Posterior cingulate gyrus (tissue), 11 donors: Measurements from ENCODE around the gene APOC1.
"Not testable (repeated sequence)": the region's sequence is repeated elsewhere in the genome, so short reads cannot be mapped to it uniquely, and the experiment has no call there.

Source experiments
- DNase-seq, 10 donors: peaks; one replicate each; pipeline versions ENCODE4 v3.0.0 to v3.0.0-alpha.2; 2020 to 2021; ENCODE audit warnings: mixed read lengths in 3 of 10
- intact Hi-C: fragments of 100-400 bp; cut with DNase I; formaldehyde crosslinking; loops from one replicate; pipeline ENCODE4 v1.15.1; 2023

The APOC1 gene

DNA sequence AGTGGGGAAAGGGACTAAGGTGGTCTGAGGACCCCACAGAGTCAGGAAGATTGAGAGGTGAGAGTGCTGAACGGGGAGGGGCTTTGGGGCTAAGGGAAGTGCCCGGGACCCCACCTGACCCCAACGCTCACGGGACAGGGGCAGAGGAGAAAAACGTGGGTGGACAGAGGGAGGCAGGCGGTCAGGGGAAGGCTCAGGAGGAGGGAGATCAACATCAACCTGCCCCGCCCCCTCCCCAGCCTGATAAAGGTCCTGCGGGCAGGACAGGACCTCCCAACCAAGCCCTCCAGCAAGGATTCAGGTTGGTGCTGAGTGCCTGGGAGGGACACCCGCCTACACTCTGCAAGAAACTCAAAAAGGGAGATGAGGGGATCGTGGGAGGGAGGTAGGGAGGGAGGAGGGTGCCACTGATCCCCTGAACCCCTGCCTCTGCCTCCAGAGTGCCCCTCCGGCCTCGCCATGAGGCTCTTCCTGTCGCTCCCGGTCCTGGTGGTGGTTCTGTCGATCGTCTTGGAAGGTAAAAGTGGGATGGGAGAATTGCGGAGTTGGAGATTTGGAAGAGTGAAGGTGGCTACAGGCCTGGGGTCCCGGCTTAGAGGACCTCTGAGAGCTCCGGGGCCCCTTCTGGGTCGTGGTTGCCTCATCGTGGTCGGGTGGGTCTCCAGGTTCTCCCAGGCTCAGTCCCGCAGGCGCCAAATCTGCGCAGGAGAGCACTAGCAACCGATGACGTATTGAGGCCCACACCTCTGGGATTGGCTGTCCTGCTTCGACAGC lies at the start of gene APOC1:
APOC1 (plus strand) TSS at position 176 of the 774 bp plus-strand sequence; CDS start at position 460, 284 bp downstream.
- intact Hi-C loops, result not testable (repeated sequence)
- DNase-seq, result peak; percentile 61 to 97 (median 84)

DNA sequence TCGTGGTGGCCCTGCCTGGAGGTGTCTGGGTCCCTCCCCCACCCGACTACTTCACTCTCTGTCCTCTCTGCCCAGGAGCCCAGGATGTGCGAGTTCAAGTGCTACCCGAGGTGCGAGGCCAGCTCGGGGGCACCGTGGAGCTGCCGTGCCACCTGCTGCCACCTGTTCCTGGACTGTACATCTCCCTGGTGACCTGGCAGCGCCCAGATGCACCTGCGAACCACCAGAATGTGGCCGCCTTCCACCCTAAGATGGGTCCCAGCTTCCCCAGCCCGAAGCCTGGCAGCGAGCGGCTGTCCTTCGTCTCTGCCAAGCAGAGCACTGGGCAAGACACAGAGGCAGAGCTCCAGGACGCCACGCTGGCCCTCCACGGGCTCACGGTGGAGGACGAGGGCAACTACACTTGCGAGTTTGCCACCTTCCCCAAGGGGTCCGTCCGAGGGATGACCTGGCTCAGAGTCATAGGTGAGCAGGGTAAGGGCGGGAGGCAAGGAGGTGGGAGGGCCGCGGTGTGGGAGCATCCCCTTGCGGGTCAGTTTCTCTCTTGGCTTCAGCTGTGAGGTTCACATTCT lies 49.1 kb upstream of the APOC1 start:
- DNase-seq, result peak in 1 of 10 donors; percentile 17
- intact Hi-C loops, result no loop called here

DNA sequence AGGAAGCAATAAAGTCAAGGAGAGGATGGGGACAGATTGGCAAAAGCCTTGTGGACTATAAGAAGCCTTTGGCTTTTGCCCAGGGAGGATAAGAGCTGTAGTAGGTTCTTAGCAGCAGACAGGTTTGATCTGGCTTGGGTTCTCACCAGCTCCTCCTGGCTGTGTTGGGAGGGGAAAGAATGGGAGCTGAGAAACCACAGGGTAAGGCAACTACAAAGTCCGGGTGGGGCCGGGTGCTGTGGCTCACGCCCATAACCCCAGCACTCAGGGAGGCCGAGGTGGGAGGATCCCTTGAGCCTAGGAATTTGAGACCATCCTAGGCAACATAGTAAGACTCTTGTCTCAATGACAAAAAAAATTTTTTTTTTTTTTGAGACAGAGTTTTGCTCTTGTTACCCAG lies 47.7 kb upstream of the APOC1 start:
- DNase-seq, result no peak
- intact Hi-C loops, result no loop called here

DNA sequence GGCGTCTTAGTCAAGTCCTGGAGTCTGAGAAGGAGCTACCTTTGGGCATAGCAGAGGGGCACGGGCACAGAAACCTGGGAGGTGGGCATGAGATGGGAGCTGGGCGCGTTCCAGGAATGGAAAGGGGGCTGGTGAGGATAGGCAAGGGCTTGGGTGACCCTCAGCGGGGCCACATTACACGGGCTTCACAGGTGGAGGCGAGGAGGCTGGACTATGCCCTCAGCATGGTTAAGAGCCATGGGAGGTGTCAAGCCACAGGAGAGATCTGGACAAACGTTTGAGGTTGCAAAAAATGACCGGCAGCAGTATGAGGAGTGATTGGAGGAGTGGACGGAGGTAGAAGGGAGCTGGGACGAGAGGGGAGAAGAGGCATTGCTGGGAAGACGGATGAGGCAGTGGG lies 46.8 kb upstream of the APOC1 start:
- intact Hi-C loops, result no loop called here
- DNase-seq, result no peak

DNA sequence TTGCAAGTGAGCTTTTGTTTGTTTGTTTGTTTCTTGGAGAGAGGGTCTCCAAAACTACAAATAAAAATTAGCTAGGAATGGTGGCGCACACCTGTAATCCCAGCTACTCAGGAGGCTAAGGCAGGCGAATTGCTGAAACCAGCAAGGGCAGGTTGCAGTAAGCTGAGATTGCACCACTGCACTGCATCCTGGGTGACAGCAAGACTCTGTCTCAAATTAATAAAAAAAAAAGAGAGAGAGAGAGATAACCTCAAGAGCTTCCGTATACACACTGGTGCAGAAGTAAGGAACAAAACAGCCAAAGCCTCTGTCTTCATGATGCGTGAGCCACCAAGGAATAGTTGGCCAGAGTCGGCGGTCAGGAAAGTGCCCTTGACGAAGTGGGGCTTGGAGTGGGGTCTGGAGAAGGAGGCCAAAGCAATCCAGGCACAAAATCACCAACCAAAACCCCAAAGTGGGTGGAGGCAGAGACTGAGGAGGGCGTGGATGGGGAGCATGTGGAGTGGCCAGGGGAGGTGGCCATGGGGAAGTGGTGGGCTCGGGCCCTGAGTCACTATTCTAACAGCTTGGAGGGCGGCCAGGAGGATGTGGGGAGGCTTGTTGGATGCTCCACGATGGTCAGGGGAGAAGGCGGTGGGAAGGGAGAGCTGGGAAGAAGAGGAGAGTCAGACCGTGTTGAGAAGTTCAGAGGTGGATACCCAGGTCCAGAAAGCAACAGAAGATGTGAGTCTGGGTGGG lies 44.5 kb upstream of the APOC1 start:
- intact Hi-C loops, result no loop called here
- no peak for DNase-seq

DNA sequence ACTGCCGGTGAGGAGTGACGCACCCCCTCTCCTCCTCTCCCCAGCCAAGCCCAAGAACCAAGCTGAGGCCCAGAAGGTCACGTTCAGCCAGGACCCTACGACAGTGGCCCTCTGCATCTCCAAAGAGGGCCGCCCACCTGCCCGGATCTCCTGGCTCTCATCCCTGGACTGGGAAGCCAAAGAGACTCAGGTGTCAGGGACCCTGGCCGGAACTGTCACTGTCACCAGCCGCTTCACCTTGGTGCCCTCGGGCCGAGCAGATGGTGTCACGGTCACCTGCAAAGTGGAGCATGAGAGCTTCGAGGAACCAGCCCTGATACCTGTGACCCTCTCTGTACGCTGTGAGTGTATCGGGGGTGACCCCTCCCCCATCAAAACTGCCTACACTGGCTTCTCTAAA lies 42.6 kb upstream of the APOC1 start:
- intact Hi-C loops, result no loop called here
- DNase-seq, result no peak

DNA sequence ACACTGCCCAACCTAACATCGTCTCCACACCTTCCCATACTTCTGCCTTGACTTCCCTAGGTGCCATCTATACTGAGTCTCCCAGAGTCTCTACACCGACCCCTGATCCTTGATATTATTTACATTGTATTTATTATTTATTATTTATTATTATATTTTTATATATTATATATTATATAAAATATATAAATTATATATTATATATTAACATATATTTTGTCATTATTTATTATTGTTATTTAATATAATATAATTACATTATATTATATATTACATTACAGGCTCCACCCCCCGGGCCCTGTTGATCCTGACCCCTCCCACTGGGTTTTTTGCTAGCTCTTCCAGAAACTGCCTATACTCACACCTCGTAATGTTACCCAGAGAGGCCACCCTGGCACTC lies 41.7 kb upstream of the APOC1 start:
- intact Hi-C loops, result no loop called here
- DNase-seq, result no peak

DNA sequence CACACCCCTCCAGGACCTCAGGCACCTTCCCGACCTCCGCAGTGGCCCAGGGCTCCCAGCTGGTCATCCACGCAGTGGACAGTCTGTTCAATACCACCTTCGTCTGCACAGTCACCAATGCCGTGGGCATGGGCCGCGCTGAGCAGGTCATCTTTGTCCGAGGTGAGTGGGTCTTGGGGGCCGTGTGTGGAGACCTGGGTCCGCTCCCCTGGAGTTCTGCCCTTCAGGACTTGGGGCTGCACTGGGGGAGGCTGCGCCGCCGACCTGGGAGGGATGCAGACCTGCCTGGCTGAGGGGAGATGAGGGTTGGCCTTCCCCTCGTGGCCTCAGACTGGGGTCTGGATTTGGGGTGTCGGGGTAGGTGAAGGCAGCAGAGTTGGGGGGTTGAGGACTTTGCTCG lies 40.1 kb upstream of the APOC1 start:
- DNase-seq, result no peak
- intact Hi-C loops, result no loop called here

DNA sequence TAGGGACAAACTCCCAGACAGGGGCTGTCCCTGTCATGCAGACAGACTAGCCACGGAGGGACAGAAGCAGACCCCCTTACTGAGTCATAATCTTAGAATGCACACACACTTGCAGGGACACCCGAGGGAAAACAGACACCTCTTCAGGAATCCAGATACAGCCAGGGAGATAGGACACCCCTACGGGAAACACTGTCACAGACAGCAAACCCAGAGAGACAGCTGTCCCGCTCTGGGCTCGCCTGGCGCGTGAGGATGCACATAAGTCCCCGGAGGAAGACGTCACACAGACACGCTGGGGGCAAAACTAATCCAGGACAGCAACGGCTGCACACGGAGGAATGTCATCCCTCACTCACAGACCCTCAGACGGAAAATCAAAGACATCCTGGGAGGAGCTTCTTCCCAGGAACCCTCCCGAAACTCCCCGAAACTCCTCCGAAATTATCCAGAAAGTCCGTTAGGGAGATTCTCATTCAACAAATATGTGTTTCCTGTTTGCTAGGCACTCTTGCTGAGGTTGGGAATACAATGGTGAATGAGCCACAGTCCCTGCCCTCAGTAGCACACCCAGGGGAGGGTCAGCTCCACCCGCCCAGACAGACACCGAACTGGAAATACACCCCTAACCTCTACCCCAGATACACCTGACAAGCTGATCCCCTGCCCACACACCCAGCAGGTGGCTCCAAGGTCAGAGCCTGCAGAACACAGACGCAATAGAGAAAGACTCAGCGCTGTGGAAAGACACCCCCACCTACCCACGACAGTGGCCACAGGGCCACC lies 38.5 kb upstream of the APOC1 start:
- intact Hi-C loops, result no loop called here

DNA sequence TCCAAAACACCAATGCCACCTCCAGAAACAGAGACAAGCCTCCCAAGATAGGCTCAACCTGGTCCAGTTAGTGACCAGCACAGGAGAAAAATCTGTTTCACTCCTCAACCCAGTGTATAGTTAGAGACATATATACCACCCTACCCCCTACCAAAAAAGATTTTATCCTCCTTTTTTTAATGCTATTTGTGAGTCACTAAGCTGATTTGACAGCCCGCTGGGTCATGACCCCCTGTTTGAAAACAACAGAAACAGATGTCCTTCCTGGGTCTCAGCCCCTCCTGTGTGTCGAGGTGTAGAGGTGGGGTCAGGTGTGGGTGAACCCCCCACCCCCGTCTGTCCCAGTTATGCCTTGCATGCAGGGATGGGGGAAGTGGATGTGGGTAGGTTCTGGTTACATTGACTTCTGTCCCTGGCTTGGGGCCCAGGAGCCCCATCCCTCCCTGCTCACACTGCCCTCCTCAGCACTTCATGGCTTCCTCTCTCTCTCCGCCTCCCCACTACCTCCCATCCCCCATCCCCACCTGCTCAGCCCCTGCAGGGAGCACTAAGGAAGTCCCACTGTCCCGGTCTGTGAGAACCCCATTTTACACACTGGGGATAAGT lies 37.4 kb upstream of the APOC1 start:
- intact Hi-C loops, result no loop called here
- DNase-seq, result no peak

More for the DNA sequence above, 38.5 kb upstream of the APOC1 start:
- no peak for DNase-seq

DNA sequence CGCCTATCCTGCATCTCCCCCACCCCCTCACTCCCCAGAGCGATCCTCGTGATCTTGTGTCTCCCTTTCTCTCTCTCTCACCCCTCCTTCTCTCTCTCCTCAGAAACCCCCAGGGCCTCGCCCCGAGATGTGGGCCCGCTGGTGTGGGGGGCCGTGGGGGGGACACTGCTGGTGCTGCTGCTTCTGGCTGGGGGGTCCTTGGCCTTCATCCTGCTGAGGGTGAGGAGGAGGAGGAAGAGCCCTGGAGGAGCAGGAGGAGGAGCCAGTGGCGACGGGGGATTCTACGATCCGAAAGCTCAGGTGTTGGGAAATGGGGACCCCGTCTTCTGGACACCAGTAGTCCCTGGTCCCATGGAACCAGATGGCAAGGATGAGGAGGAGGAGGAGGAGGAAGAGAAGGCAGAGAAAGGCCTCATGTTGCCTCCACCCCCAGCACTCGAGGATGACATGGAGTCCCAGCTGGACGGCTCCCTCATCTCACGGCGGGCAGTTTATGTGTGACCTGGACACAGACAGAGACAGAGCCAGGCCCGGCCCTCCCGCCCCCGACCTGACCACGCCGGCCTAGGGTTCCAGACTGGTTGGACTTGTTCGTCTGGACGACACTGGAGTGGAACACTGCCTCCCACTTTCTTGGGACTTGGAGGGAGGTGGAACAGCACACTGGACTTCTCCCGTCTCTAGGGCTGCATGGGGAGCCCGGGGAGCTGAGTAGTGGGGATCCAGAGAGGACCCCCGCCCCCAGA lies 36.1 kb upstream of the APOC1 start:
- DNase-seq, result no peak
- intact Hi-C loops, result no loop called here

DNA sequence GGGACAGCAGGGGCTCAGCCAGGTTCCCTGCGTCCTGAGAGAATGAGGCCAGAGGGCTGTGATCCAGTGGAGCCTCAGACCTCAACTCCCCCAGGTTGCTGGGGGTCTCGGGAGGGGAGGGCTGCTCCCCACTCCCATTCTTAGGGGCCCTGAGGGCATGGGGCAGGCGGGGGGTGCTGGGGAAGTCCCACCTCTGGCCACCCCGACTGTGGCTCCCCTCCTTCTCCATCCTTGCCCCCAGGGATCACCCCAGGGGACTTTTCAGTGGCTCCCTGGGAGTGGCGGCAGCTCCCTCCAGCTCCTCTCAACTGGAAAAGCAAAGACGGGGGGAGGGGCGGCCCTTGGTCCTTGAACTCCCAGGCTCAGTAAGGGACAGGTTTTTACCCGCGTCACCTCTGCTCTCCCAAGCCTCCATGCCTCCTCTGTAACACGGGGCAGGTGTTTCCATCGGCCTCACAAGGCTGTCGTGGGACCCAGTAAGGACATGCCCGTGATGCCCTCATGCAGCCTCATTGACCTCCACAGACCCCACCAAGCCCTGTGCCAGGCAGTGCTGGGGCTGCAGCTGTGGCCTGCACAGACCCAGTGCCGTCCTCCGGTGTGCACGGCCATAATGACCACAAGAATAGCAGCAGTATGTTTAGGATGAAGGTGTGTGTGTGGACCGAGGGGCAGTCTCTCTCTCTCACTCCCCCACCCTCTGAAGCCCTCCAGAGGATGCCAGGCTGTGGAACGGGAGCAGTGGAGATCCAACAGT lies 34.9 kb upstream of the APOC1 start:
- intact Hi-C loops, result no loop called here
- DNase-seq, result no peak

DNA sequence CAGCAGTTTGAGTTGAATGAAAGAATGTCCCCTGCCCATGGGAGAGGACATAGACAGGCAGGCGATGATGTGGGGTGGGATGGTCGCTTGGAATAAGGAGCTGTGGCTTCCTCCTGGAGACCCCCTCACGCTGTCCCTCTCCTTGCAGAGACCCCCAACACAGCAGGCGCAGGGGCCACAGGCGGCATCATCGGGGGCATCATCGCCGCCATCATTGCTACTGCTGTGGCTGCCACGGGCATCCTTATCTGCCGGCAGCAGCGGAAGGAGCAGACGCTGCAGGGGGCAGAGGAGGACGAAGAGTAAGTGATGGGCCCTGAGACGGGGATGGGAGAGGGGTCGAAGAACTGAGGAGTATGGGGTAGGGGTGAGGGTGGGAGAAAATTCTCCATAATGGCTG lies 32.3 kb upstream of the APOC1 start:
- intact Hi-C loops, result no loop called here
- DNase-seq, result no peak

DNA sequence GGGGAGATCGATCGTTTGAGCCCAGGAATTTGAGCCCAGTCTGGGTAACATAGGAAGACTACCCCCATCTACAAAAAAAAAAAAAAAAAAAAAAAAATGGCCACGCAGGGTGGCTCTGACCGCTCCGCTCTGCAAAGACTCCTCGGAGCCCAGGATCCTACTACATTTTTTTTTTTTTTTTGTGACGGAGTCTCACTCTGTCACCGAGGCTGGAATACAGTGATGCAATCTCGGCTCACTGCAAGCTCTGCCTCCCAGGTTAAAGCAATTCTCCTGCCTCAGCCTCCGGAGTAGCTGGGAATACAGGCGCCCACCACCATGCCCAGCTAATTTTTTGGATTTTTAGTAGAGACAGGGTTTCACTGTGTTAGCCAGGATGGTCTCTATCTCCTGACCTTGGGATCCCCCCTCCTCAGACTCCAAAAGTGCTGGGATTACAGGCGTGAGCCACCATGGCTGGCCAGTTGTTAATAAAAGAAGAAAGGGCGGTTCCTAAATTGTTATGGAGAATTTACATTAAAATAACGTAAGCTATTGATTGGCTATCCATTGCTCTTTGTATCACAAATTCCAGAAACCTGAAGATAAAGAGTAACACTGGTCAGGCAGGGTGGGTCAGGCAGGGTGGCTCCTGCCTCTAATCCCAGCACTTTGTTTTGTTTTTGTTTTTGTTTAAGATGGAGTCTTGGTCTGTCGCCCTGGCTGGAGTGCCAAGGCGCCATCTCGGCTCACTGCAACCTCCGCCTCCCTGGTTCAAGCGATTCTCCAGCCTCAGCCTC lies 31.6 kb upstream of the APOC1 start:
- DNase-seq, intact Hi-C loops: not testable (repeated sequence)

DNA sequence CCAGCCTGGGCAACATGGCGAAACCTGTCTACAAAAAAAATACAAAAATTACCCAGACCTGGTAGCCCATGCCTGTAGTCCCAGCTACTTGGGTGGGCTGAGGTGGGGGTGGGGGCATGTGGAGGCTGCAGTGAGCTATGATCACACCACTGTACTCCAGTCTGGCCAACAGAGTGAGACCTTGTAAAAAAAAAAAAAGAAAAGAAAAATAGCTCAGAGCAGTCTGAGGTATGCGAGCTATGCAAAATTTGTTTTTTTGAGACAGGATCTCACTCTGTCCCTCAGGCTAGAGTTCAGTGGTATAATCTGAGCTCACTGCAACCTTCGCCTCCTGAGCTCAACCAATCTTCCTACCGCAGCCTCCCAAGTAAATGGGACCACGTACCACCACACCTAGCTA lies 30.5 kb upstream of the APOC1 start:
- intact Hi-C loops, result no loop called here
- DNase-seq, result no peak

DNA sequence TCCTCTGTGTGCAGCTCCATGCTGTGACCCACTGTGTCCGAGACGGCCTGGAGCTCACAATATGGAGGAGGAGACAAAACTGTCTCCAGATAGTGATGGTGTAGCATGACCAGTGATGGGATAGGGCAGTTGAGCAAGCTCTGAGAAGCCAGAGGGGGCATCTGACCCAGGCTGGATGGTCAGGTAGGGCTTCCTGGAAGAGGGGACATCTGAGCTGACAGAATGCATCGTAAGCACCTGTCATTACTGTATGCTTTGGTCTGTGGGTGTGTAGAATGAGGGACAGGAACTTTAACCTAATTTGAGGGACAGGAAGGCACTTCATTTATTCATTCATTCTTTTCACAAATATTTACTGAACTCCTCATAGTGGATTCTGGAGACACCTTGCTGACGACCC lies 29.8 kb upstream of the APOC1 start:
- DNase-seq, result no peak
- intact Hi-C loops, result no loop called here

DNA sequence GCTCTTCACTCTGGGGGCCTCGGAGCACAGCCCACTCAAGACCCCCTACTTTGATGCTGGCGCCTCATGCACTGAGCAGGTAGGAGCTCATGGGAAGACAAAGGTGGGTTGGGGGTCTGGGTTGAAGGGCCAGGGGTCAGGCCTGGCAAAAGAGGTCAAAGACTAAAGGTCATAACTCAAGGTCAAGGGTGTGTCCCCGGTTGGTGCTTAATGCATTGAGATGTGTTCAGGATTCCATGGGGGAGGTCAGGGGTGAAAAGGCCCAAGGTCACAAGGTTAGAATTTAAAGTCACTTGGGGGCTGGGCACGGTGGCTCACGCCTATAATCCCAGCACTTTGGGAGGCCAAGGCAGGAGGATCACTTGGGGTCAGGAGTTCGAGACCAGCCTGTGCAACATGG lies 28.3 kb upstream of the APOC1 start:
- intact Hi-C loops, result no loop called here
- DNase-seq, result no peak

DNA sequence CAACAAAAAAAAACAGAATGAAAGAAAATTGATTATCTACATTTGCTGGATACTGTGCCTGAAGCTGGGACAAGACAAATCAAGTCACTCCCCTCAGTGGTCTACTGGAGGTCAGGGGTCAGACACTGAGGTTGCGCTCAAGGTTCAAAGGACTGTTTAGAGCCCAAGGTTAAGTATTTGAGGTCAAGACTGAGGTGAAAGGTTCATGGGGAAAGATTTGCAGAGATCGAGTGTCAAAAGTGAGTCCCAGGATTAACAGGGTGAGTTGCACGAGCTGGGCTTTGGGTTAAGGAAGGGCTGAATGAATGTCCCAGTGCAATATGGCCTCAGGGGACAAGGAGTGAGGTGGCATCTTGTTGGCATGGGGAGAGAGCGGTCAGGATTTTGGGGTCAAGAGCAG lies 26.8 kb upstream of the APOC1 start:
- intact Hi-C loops, result no loop called here
- no peak for DNase-seq
